ENCODE results near the gene KCNJ6. TPM values are rescaled to one million over a fixed set of nuclear protein-coding genes. Genes with fewer than 3 reads are reported as not detected.

The KCNJ6 gene
- total RNA-seq, 1 experiment from 2014 or later, result not detected

- Mint-ChIP-seq H3K4me1 (ENCODE audit: low read depth, unreplicated experiment) (peaks cover 16% of the 10 kb centered on the region), H3K36me3 (ENCODE audit: insufficient read depth, unreplicated experiment) (peaks cover 16% of the 10 kb centered on the region), H3K4me3 (ENCODE audit: unreplicated experiment) (no peak overlapping the region), H3K27me3 (ENCODE audit: insufficient read depth, unreplicated experiment) (no peaks in the 10 kb centered on the region), H3K9me3 (ENCODE audit: unreplicated experiment) (no peaks in the 10 kb centered on the region), H3K27ac (ENCODE audit: unreplicated experiment) (no peak overlapping the region)
- Histone ChIP-seq H3K36me3 (ENCODE audit: control insufficient read depth, insufficient read depth, low read length) (no peaks in the 10 kb centered on the region), H3K4me3 (ENCODE audit: low read depth, low read length) (no peak overlapping the region), H3K4me1 (peaks cover 6% of the 10 kb centered on the region), H3K9me3 (no peaks in the 10 kb centered on the region), H3K27me3 (replicated peaks; ENCODE audit: control insufficient read depth, insufficient read depth, low read length) (no peaks in the 10 kb centered on the region)
- CTCF ChIA-PET, result no interaction called here
- no peak for DNase-seq
- intact Hi-C loops (cut with micrococcal nuclease; ENCODE audit: unreplicated experiment), result loop anchor here (10.0 kb wide), 2 partner anchors 314 to 344 kb away; no protein-coding TSS in a partner anchor
- POLR2A ChIA-PET, result interaction anchor here (0.6 kb wide), 1 partner anchor 675 kb away, joined by 3 read pairs; no protein-coding TSS in a partner anchor
- BruUV-seq (replicated peaks), result no TSS peak
- TF ChIP-seq, protein P1, sequence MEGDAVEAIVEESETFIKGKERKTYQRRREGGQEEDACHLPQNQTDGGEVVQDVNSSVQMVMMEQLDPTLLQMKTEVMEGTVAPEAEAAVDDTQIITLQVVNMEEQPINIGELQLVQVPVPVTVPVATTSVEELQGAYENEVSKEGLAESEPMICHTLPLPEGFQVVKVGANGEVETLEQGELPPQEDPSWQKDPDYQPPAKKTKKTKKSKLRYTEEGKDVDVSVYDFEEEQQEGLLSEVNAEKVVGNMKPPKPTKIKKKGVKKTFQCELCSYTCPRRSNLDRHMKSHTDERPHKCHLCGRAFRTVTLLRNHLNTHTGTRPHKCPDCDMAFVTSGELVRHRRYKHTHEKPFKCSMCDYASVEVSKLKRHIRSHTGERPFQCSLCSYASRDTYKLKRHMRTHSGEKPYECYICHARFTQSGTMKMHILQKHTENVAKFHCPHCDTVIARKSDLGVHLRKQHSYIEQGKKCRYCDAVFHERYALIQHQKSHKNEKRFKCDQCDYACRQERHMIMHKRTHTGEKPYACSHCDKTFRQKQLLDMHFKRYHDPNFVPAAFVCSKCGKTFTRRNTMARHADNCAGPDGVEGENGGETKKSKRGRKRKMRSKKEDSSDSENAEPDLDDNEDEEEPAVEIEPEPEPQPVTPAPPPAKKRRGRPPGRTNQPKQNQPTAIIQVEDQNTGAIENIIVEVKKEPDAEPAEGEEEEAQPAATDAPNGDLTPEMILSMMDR (IDR thresholded peaks at IDR 0.05; ENCODE audit: insufficient read depth in 1 of 2, low read depth in 1 of 2, low read length in 1 of 2, severe bottlenecking in 1 of 2, unreplicated experiment in 1 of 2), result no peak
Observed at GRCh38 chr21:37568415-37568814, 347.8 kb downstream of the KCNJ6 start.

DNA sequence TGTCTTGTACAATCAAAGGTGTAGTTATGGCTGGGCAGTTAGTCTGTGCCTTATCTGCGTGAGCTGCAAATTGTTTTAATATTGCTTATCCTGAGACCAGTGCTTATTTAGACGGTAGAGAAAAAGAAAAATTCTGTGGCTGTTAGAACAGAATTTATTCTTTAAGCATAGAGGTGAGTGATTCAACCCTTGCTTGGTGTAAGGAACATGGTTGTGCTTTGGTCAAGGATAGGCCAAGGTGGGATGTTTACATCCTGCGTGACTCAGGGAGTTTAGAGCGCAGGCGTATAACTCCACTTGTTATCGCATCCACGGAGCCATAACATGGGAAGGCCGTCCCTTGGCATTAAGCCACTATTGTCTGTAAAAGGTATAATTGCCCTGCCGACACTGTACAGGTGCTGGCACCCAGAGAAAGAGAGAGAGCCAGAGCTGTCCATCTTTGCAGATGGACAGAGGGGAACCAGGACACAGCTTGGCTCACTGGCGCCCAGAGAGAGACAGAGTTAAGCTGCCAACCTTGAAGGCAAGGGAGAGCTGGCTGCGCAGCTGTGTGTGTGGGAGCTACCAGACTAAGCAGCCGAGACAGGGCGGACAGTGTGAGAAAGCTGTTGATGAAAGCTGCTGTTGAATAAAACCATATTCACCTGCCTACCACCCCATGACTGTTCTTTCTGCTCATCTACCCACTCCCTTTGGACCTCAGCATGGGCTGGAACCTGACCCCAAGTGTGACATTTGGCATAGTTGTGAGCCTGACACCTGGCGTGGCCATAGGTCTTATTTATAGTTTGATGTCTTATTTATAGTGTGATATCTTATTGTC lies 349.3 kb downstream of the KCNJ6 start:
- TF ChIP-seq, protein P1 (IDR thresholded peaks at IDR 0.05; ENCODE audit: insufficient read depth in 1 of 2, low read depth in 1 of 2, low read length in 1 of 2, severe bottlenecking in 1 of 2, unreplicated experiment in 1 of 2), result no peak

DNA sequence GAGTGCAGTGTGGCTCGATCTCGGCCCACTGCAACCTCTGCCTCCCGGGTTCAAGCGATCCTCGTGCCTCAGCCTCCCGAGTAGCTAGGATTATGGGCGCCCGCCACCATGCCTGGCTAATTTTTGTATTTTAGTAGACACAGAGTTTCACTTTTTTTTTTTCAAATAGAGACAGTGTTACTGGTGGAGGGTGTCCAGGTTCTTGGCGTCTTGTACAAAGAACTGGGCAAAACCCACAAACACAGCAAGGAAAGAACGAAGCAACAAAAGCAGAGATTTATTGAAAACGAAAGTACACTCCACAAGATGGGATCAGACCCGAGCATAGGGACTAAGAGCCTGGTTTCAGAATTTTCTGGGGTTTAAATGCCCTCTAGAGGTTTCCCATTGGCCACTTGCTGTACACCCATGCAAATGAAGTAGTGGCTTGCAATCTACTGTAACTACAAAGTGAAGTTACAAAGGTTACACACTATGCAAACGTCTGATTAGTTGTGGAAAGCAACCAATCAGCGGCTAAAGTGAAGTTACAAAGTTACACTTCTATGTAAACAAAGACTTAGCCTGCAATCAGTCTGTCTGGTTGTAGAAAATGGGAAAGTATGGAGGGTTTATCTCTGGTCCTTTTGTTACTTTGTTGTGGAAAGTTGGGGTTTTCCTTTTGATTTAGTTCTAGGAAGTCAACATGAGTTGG lies 350.6 kb downstream of the KCNJ6 start:
- Histone ChIP-seq H3K9me3 (no peaks in the 10 kb centered on the region), H3K4me3 (ENCODE audit: low read depth, low read length) (peak overlapping the region; percentile 81), H3K27me3 (replicated peaks; ENCODE audit: control insufficient read depth, insufficient read depth, low read length) (no peaks in the 10 kb centered on the region), H3K36me3 (ENCODE audit: control insufficient read depth, insufficient read depth, low read length) (no peaks in the 10 kb centered on the region), H3K4me1 (peaks cover 10% of the 10 kb centered on the region)
- TF ChIP-seq, protein P1 (IDR thresholded peaks at IDR 0.05; ENCODE audit: insufficient read depth in 1 of 2, low read depth in 1 of 2, low read length in 1 of 2, severe bottlenecking in 1 of 2, unreplicated experiment in 1 of 2), result no peak
- H3K27me3 Mint-ChIP-seq (ENCODE audit: insufficient read depth, unreplicated experiment), result no peaks in the 10 kb centered on the region
- intact Hi-C loops (cut with micrococcal nuclease; ENCODE audit: unreplicated experiment), result loop anchor here (2.0 to 10.0 kb wide), 3 partner anchors 17 to 341 kb away; no protein-coding TSS in a partner anchor
- H3K4me1 Mint-ChIP-seq (ENCODE audit: low read depth, unreplicated experiment), result peaks cover 16% of the 10 kb centered on the region
- H3K9me3 Mint-ChIP-seq (ENCODE audit: unreplicated experiment), result no peaks in the 10 kb centered on the region
- peak; percentile 78 to 81 for DNase-seq
- peak overlapping the region; percentile 88 for H3K4me3 Mint-ChIP-seq (ENCODE audit: unreplicated experiment)
- CTCF ChIA-PET, result interaction anchor here (0.6 kb wide), 1 partner anchor 390 kb away, joined by 3 read pairs; no protein-coding TSS in a partner anchor
- no TSS peak for BruUV-seq (replicated peaks)
- peak overlapping the region; percentile 98 for H3K27ac Mint-ChIP-seq (ENCODE audit: unreplicated experiment)
- H3K36me3 Mint-ChIP-seq (ENCODE audit: insufficient read depth, unreplicated experiment), result peaks cover 23% of the 10 kb centered on the region
- POLR2A ChIA-PET, result no interaction called here

More for the DNA sequence above, 349.3 kb downstream of the KCNJ6 start:
- Mint-ChIP-seq H3K9me3 (ENCODE audit: unreplicated experiment) (no peaks in the 10 kb centered on the region), H3K4me3 (ENCODE audit: unreplicated experiment) (no peak overlapping the region), H3K36me3 (ENCODE audit: insufficient read depth, unreplicated experiment) (peaks cover 23% of the 10 kb centered on the region), H3K4me1 (ENCODE audit: low read depth, unreplicated experiment) (peaks cover 16% of the 10 kb centered on the region), H3K27ac (ENCODE audit: unreplicated experiment) (no peak overlapping the region), H3K27me3 (ENCODE audit: insufficient read depth, unreplicated experiment) (no peaks in the 10 kb centered on the region)
- BruUV-seq (replicated peaks), result no TSS peak
- Histone ChIP-seq H3K4me3 (ENCODE audit: low read depth, low read length) (no peak overlapping the region), H3K27me3 (replicated peaks; ENCODE audit: control insufficient read depth, insufficient read depth, low read length) (no peaks in the 10 kb centered on the region), H3K4me1 (peaks cover 10% of the 10 kb centered on the region), H3K36me3 (ENCODE audit: control insufficient read depth, insufficient read depth, low read length) (no peaks in the 10 kb centered on the region), H3K9me3 (no peaks in the 10 kb centered on the region)
- intact Hi-C loops (cut with micrococcal nuclease; ENCODE audit: unreplicated experiment), result loop anchor here (10.0 kb wide), 2 partner anchors 312 to 342 kb away; no protein-coding TSS in a partner anchor
- ChIA-PET POLR2A (no interaction called here), CTCF (no interaction called here)
- DNase-seq, result no peak

All from Caco-2 (cell line).